DOHH2 (cell line): ENCODE data around the gene TMEM87B.

Experiments
- H3F3A ChIP-seq: fragments of 200-600 bp; sonication (generic), shearing (Covaris generic); 2 replicates; pipeline ENCODE4 v1.6.0; 2016; ENCODE audit warnings: antibody characterized with exemption, mild to moderate bottlenecking; ENCODE audit not compliant: control insufficient read depth, insufficient read depth
- H3K27ac ChIP-seq: fragments of 200-600 bp; sonication (generic); 2 replicates; pipeline ENCODE4 v1.5.1; 2014; ENCODE audit warnings: low read depth, mild to moderate bottlenecking, low read length, moderate library complexity
- H3K27me3 ChIP-seq: fragments of 200-600 bp; sonication (generic); 2 replicates; pipeline ENCODE4 v1.6.1; 2014; ENCODE audit warnings: mild to moderate bottlenecking, low read length, mixed read lengths; ENCODE audit not compliant: control insufficient read depth
- H3K36me3 ChIP-seq: fragments of 200-600 bp; sonication (generic); 2 replicates; pipeline ENCODE4 v1.6.1; 2014; ENCODE audit warnings: mild to moderate bottlenecking, low read length, moderate library complexity, mixed read lengths; ENCODE audit not compliant: control insufficient read depth
- H3K4me1 ChIP-seq: fragments of 200-600 bp; sonication (generic); 2 replicates; pipeline ENCODE4 v1.6.1; 2014; ENCODE audit warnings: mild to moderate bottlenecking, low read length, mixed read lengths; ENCODE audit not compliant: control insufficient read depth
- H3K4me2 ChIP-seq: fragments of 200-600 bp; sonication (generic); 2 replicates; pipeline ENCODE4 v1.6.0; 2014; ENCODE audit warnings: mild to moderate bottlenecking, low read length, moderate library complexity
- H3K4me3 ChIP-seq: fragments of 200-600 bp; sonication (generic); 2 replicates; pipeline ENCODE4 v1.5.1; 2014; ENCODE audit warnings: mild to moderate bottlenecking, low read length, mixed read lengths
- H3K79me2 ChIP-seq: fragments of 200-600 bp; sonication (generic); 2 replicates; pipeline ENCODE4 v1.6.1; 2014; ENCODE audit warnings: mild to moderate bottlenecking, low read length, mixed read lengths; ENCODE audit not compliant: control insufficient read depth
- H3K9me2 ChIP-seq: fragments of 200-600 bp; sonication (generic); replicated peaks from 2 replicates; pipeline ENCODE4 v1.6.1; 2014; ENCODE audit warnings: mild to moderate bottlenecking, low read length, mixed read lengths; ENCODE audit not compliant: control insufficient read depth
- H3K9me3 ChIP-seq: fragments of 200-600 bp; sonication (generic); 2 replicates; pipeline ENCODE4 v1.6.1; 2014; ENCODE audit warnings: antibody characterized with exemption, low read length, mixed read lengths; ENCODE audit not compliant: control insufficient read depth, insufficient read depth
- H4K20me1 ChIP-seq: fragments of 200-600 bp; sonication (generic); 2 replicates; pipeline ENCODE4 v1.6.0; 2014; ENCODE audit warnings: low read depth, mild to moderate bottlenecking, antibody characterized with exemption, low read length, moderate library complexity; ENCODE audit not compliant: control insufficient read depth, insufficient read depth
- EZH2phosphoT487 ChIP-seq: fragments of 200-600 bp; sonication (generic); IDR thresholded peaks from 2 replicates; pipeline ENCODE4 v1.6.1; 2017; ENCODE audit warnings: borderline replicate concordance, mild to moderate bottlenecking, antibody characterized with exemption, low read length, moderate library complexity, mixed read lengths
- TF ChIP-seq, protein P1 (sequence below): fragments of 200-600 bp; sonication (generic); IDR thresholded peaks from one replicate; pipeline ENCODE4 v1.5.1; 2014; ENCODE audit warnings: antibody characterized with exemption, mild to moderate bottlenecking, low read depth, low read length; ENCODE audit not compliant: poor library complexity, severe bottlenecking

TMEM87B gene

DNA sequence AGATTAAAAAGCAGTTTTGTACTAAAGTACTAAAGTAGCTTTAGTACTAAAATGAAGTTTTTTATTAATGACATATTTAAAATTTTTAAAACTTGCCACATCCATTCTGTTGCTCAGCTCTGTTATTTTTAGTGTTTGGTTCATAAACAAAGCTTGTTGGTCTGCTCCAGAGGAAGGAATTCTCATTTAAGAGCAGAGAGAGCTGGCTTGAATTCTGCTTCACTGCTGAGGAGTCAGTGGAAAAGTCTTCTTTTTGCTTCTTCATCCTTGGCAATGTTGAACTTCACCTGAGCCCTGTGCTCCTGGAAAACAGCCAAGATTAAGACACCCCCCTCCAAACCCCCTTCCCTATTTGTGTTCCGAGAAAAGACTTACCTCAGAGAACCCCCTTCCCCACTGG, 40.6 kb downstream of the TMEM87B start:
- no peak for TF ChIP-seq EZH2phosphoT487
- TF ChIP-seq, protein P1, sequence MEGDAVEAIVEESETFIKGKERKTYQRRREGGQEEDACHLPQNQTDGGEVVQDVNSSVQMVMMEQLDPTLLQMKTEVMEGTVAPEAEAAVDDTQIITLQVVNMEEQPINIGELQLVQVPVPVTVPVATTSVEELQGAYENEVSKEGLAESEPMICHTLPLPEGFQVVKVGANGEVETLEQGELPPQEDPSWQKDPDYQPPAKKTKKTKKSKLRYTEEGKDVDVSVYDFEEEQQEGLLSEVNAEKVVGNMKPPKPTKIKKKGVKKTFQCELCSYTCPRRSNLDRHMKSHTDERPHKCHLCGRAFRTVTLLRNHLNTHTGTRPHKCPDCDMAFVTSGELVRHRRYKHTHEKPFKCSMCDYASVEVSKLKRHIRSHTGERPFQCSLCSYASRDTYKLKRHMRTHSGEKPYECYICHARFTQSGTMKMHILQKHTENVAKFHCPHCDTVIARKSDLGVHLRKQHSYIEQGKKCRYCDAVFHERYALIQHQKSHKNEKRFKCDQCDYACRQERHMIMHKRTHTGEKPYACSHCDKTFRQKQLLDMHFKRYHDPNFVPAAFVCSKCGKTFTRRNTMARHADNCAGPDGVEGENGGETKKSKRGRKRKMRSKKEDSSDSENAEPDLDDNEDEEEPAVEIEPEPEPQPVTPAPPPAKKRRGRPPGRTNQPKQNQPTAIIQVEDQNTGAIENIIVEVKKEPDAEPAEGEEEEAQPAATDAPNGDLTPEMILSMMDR = no peak
- Histone ChIP-seq H4K20me1 (no peaks in the 10 kb centered on the region), H3K4me1 (no peaks in the 10 kb centered on the region), H3K36me3 (peaks cover 21% of the 10 kb centered on the region), H3K27me3 (no peaks in the 10 kb centered on the region), H3K79me2 (no peaks in the 10 kb centered on the region), H3F3A (no peaks in the 10 kb centered on the region), H3K9me3 (no peaks in the 10 kb centered on the region), H3K4me2 (no peak overlapping the region), H3K27ac (no peak overlapping the region), H3K4me3 (no peak overlapping the region), H3K9me2 (no peaks in the 10 kb centered on the region)

GRCh38 chr2:112096098-112096497, 41.0 kb downstream of the TMEM87B start:
- Histone ChIP-seq H3K36me3 (peaks cover 22% of the 10 kb centered on the region), H3K4me2 (no peak overlapping the region), H3K4me3 (no peak overlapping the region), H3K9me3 (no peaks in the 10 kb centered on the region), H3K4me1 (no peaks in the 10 kb centered on the region), H4K20me1 (no peaks in the 10 kb centered on the region), H3K9me2 (no peaks in the 10 kb centered on the region), H3K79me2 (no peaks in the 10 kb centered on the region), H3K27ac (no peak overlapping the region), H3F3A (no peaks in the 10 kb centered on the region), H3K27me3 (no peaks in the 10 kb centered on the region)
- TF ChIP-seq EZH2phosphoT487 = no peak
- TF ChIP-seq, protein P1 = no peak

GRCh38 chr2:112108178-112108832, 53.2 kb downstream of the TMEM87B start:
- Histone ChIP-seq H3K9me2 (no peaks in the 10 kb centered on the region), H3K9me3 (peaks cover 8% of the 10 kb centered on the region; the same call in 1 of the 2 replicates), H3K4me3 (no peak overlapping the region), H3K27ac (no peak overlapping the region), H3K4me2 (no peak overlapping the region), H3K36me3 (peaks cover 62% of the 10 kb centered on the region), H4K20me1 (no peaks in the 10 kb centered on the region), H3K79me2 (no peaks in the 10 kb centered on the region), H3F3A (peaks cover 3% of the 10 kb centered on the region; the same call in 1 of the 2 replicates), H3K27me3 (no peaks in the 10 kb centered on the region), H3K4me1 (no peaks in the 10 kb centered on the region)
- TF ChIP-seq, protein P1 = no peak
- TF ChIP-seq EZH2phosphoT487 = no peak
